A549 (cell line): ENCODE results near the gene TMPRSS11F.

Source experiments
- CTCF ChIP-seq: fragments of >200 bp; sonication (Bioruptor Twin); formaldehyde crosslinking; IDR thresholded peaks from 3 replicates; pipeline ENCODE4 v1.5.1; 2016
- FOXS1 ChIP-seq: fragments of 250-450 bp; sonication (Bioruptor Pico); IDR thresholded peaks from 2 replicates; pipeline ENCODE4 v1.5.0; 2020; ENCODE audit warnings: mild to moderate bottlenecking, moderate library complexity
- MAX ChIP-seq: IDR thresholded peaks from 2 replicates; pipeline ENCODE4 v1.6.1; 2012
- NFE2L2 ChIP-seq: fragments of 150-350 bp; conservative IDR thresholded peaks from 2 replicates; pipeline ENCODE4 v1.6.1; 2014; ENCODE audit warnings: low read length
- SMC3 ChIP-seq: fragments of >200 bp; sonication (Bioruptor Twin); formaldehyde crosslinking; IDR thresholded peaks from 3 replicates; pipeline ENCODE4 v1.6.1; 2018; ENCODE audit warnings: inconsistent platforms
- TF ChIP-seq, protein P1 (sequence below): fragments of 450-650 bp; IDR thresholded peaks from 2 replicates; pipeline ENCODE4 v1.6.1; 2014; ENCODE audit warnings: antibody characterized with exemption

DNA sequence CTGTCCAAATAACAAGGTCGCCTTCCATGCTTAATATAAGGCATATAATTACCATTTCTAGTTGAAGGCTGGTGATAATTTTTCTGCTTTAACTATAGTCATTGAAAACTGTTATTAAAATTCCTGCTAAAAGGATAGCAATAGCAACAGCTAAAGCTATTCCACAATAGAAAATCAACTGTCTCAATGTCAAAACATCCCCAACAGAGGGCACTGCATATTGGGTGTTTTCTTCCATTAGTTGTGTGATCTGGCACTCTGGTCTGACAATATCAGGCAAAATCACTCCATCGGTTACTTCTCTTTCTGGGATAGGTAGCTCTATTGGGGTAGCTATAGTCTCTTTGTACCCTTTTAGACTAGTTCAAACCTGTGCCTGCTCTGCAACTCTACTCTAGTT lies 53.5 kb downstream of the TMPRSS11F start:
- TF ChIP-seq NFE2L2 (no peak), CTCF (no peak), SMC3 (no peak), MAX (no peak), FOXS1 (CRISPR knock-in tag) (no peak)
- TF ChIP-seq, protein P1, sequence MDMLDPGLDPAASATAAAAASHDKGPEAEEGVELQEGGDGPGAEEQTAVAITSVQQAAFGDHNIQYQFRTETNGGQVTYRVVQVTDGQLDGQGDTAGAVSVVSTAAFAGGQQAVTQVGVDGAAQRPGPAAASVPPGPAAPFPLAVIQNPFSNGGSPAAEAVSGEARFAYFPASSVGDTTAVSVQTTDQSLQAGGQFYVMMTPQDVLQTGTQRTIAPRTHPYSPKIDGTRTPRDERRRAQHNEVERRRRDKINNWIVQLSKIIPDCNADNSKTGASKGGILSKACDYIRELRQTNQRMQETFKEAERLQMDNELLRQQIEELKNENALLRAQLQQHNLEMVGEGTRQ, result no peak
